HL-60/S4 treated with phorbol 12-myristate 13-acetate at 8.2 ng/mL for 4 days and 3 days (cell line): ENCODE results near the gene GON7.
"Not testable (repeated sequence)": the region's sequence is repeated elsewhere in the genome, so short reads cannot be mapped to it uniquely, and the experiment has no call there.

Experiments
- in situ Hi-C: fragments of 300-500 bp; cut with MboI; formaldehyde crosslinking; loops from 2 replicates; pipeline ENCODE4 v1.15.0; 2022; ENCODE audit warnings: low sequenced_read_pairs

The GON7 gene

GRCh38 chr14:93200553-93200952 is 6.3 kb downstream of the GON7 start:
- in situ Hi-C loops: no loop called here

- in situ Hi-C loops: no loop called here
Observed at GRCh38 chr14:93199031-93199430, 7.8 kb downstream of the GON7 start.

GRCh38 chr14:93195316-93195999 is 11.4 kb downstream of the GON7 start:
- in situ Hi-C loops: no loop called here

- in situ Hi-C loops: no loop called here
Observed at GRCh38 chr14:93186956-93187355, 19.9 kb downstream of the GON7 start.

- in situ Hi-C loops: no loop called here
Observed at GRCh38 chr14:93186466-93186865, 20.4 kb downstream of the GON7 start.

GRCh38 chr14:93185349-93185720 is 21.5 kb downstream of the GON7 start:
- in situ Hi-C loops: no loop called here

- in situ Hi-C loops: no loop called here
Observed at GRCh38 chr14:93184391-93185348, 22.2 kb downstream of the GON7 start, which contains the start of the genes LYSET and MOAP1. TSS of gene LYSET (plus strand) at chr14:93185317. CDS start at chr14:93185406, 89 bp downstream. TSS of gene MOAP1 (minus strand) at chr14:93184897. CDS start at chr14:93184242, 655 bp downstream.

- in situ Hi-C loops: no loop called here
Observed at GRCh38 chr14:93183596-93184317, 23.1 kb downstream of the GON7 start.

- in situ Hi-C loops: no loop called here
Observed at GRCh38 chr14:93175492-93175891, 31.4 kb downstream of the GON7 start.

- in situ Hi-C loops: not testable (repeated sequence)
Observed at GRCh38 chr14:93174731-93175130, 32.1 kb downstream of the GON7 start.

- in situ Hi-C loops: no loop called here
Observed at GRCh38 chr14:93173943-93174395, 32.9 kb downstream of the GON7 start.

GRCh38 chr14:93171376-93171775 is 35.5 kb downstream of the GON7 start:
- in situ Hi-C loops: no loop called here

- in situ Hi-C loops: not testable (repeated sequence)
Observed at GRCh38 chr14:93170141-93170540, 36.7 kb downstream of the GON7 start.

GRCh38 chr14:93169619-93170018 is 37.2 kb downstream of the GON7 start:
- in situ Hi-C loops: not testable (repeated sequence)

- in situ Hi-C loops: not testable (repeated sequence)
Observed at GRCh38 chr14:93168610-93169009, 38.3 kb downstream of the GON7 start.

GRCh38 chr14:93165271-93166265 is 41.3 kb downstream of the GON7 start:
- in situ Hi-C loops: not testable (repeated sequence)

GRCh38 chr14:93163564-93163963 is 43.3 kb downstream of the GON7 start:
- in situ Hi-C loops: no loop called here

GRCh38 chr14:93161411-93161940 is 45.4 kb downstream of the GON7 start:
- in situ Hi-C loops: no loop called here

- in situ Hi-C loops: no loop called here
Observed at GRCh38 chr14:93160353-93160801, 46.5 kb downstream of the GON7 start.
